GM12878 (cell line): ENCODE measurements around the gene NFYC. TPM values are rescaled to one million over a fixed set of nuclear protein-coding genes. Genes with fewer than 3 reads are reported as not detected.
A peak's percentile ranks its signal among the peaks of the same experiment; 100 is the strongest.

Source experiments
- ATAC-seq: fragments of 200-7000 bp; cut with Tn5 transposase; 3 replicates; pipeline ENCODE4 v1.9.1; 2020; ENCODE audit warnings: mild to moderate bottlenecking, moderate library complexity
- BruUV-seq: library from RNA; stranded (reverse); fragments of 400-500 nt; replicated peaks from 2 replicates; lab custom pipeline; 2021; lab: Mats Ljungman, UMichigan
- CTCF ChIA-PET: fragments of 300-600 bp; sonication (Branson Sonifier 250); formaldehyde crosslinking; extraction: SDS; loops from one replicate; lab custom pipeline; 2021; ENCODE audit warnings: inconsistent platforms; lab: Yijun Ruan, JAX
- POLR2A ChIA-PET: fragments of 350-600 bp; formaldehyde crosslinking; extraction: SDS; loops from one replicate; lab custom pipeline; 2021; ENCODE audit warnings: inconsistent platforms; lab: Charles Lee
- RAD21 ChIA-PET: fragments of 300-600 bp; sonication (Branson Sonifier 250); formaldehyde crosslinking; loops from one replicate; lab custom pipeline; 2023; ENCODE audit warnings: antibody characterized with exemption; ENCODE audit not compliant: unreplicated experiment; lab: Charles Lee
- SMC1A ChIA-PET: fragments of 300-600 bp; sonication (Branson Sonifier 250); formaldehyde crosslinking; loops from one replicate; lab custom pipeline; 2023; ENCODE audit not compliant: unreplicated experiment, uncharacterized antibody; lab: Charles Lee
- DNase-seq: peaks from one replicate; pipeline ENCODE4 v3.0.0-alpha.2; 2011; ENCODE audit warnings: low read depth, low spot score
- FAIRE-seq: peaks from 3 replicates; lab custom pipeline; 2011; peaks lifted over from hg19 to GRCh38; lab: Jason Lieb, UNC
- H2AFZ ChIP-seq: 2 replicates; pipeline ENCODE4 v1.6.0; 2011; ENCODE audit warnings: low read depth, low read length, control low read depth; ENCODE audit not compliant: control insufficient read depth
- H3K27ac ChIP-seq: 2 replicates; pipeline ENCODE4 v1.5.1; 2011; ENCODE audit warnings: control low read depth; ENCODE audit not compliant: control insufficient read depth, insufficient read depth
- H3K27me3 ChIP-seq, 2 experiments: replicated peaks in 1 of 2; 2 replicates each; pipeline versions ENCODE4 v1.6.0 to v1.6.1; 2011; ENCODE audit warnings: low read length in 1 of 2; ENCODE audit not compliant: control insufficient read depth in 2 of 2, insufficient read depth in 2 of 2
- H3K36me3 ChIP-seq, 2 experiments: 2 replicates each; pipeline ENCODE4 v1.5.1; 2011; ENCODE audit warnings: low read length in 1 of 2; ENCODE audit not compliant: control insufficient read depth in 2 of 2, insufficient read depth in 2 of 2
- H3K4me1 ChIP-seq: 2 replicates; pipeline ENCODE4 v1.6.1; 2011; ENCODE audit warnings: mild to moderate bottlenecking, low read length, moderate library complexity, mixed read lengths; ENCODE audit not compliant: control insufficient read depth, insufficient read depth
- H3K4me2 ChIP-seq: 2 replicates; pipeline ENCODE4 v1.6.0; 2011; ENCODE audit warnings: control low read depth; ENCODE audit not compliant: control insufficient read depth, insufficient read depth
- H3K4me3 ChIP-seq: fragments of 200-600 bp; sonication (generic); 2 replicates; pipeline ENCODE4 v1.5.1; 2016
- H3K79me2 ChIP-seq: 2 replicates; pipeline ENCODE4 v1.6.0; 2011; ENCODE audit warnings: low read length; ENCODE audit not compliant: control insufficient read depth, insufficient read depth
- H3K9ac ChIP-seq: 2 replicates; pipeline ENCODE4 v1.8.0; 2011; ENCODE audit warnings: low read length, control low read depth, mixed read lengths; ENCODE audit not compliant: control insufficient read depth, insufficient read depth
- H3K9me3 ChIP-seq: replicated peaks from 3 replicates; pipeline ENCODE4 v1.5.1; 2011; ENCODE audit warnings: mild to moderate bottlenecking, low read length; ENCODE audit not compliant: control insufficient read depth, insufficient read depth
- H4K20me1 ChIP-seq: 2 replicates; pipeline ENCODE4 v1.6.0; 2011; ENCODE audit not compliant: control insufficient read depth, insufficient read depth
- BCL3 ChIP-seq: IDR thresholded peaks from 2 replicates; pipeline ENCODE4 v1.6.1; 2011; ENCODE audit warnings: borderline replicate concordance, low read depth, mild to moderate bottlenecking, moderate library complexity, low read length; ENCODE audit not compliant: insufficient read depth, poor library complexity, severe bottlenecking
- EP300 ChIP-seq, 2 experiments: fragments of 150-350 bp in 1 of 2; IDR thresholded peaks; 2 replicates each; pipeline ENCODE4 v1.6.1; 2011 to 2012; ENCODE audit warnings: low read depth in 2 of 2, low read length in 2 of 2, borderline replicate concordance in 1 of 2, improper control_type of control experiment in 1 of 2, inconsistent platforms in 1 of 2; ENCODE audit not compliant: control insufficient read depth in 1 of 2
- ETV6 ChIP-seq, 2 experiments: fragments of 450-650 bp in 1 of 2; IDR thresholded peaks in 1 of 2; conservative IDR thresholded peaks in 1 of 2; 2 replicates each; pipeline ENCODE4 v1.6.1; 2014; ENCODE audit warnings: antibody characterized with exemption in 1 of 2, borderline replicate concordance in 1 of 2, low read depth in 1 of 2, mild to moderate bottlenecking in 1 of 2, moderate library complexity in 1 of 2
- FOS ChIP-seq: IDR thresholded peaks from 3 replicates; pipeline ENCODE4 v1.6.1; 2011; ENCODE audit warnings: borderline replicate concordance; ENCODE audit not compliant: insufficient read length; ENCODE audit errors: extremely low read depth
- HSF1 ChIP-seq: fragments of 150-350 bp; IDR thresholded peaks from 2 replicates; pipeline ENCODE4 v1.6.1; 2014; ENCODE audit warnings: mild to moderate bottlenecking, low read depth, low read length
- IKZF1 ChIP-seq: fragments of 450-650 bp; conservative IDR thresholded peaks from 2 replicates; pipeline ENCODE4 v1.6.1; 2017; ENCODE audit warnings: antibody characterized with exemption, mild to moderate bottlenecking
- NRF1 ChIP-seq: conservative IDR thresholded peaks from 2 replicates; pipeline ENCODE4 v1.6.1; 2011; ENCODE audit warnings: mild to moderate bottlenecking, low read depth, low read length, improper control_type of control experiment
- RAD51 ChIP-seq: fragments of 450-650 bp; IDR thresholded peaks from 2 replicates; pipeline ENCODE4 v1.6.1; 2016; ENCODE audit warnings: moderate library complexity, mild to moderate bottlenecking, inconsistent platforms
- SIX5 ChIP-seq: IDR thresholded peaks from 2 replicates; pipeline ENCODE4 v1.6.1; 2011; ENCODE audit warnings: mild to moderate bottlenecking, low read depth, low read length, moderate library complexity; ENCODE audit not compliant: severe bottlenecking
- SP1 ChIP-seq: IDR thresholded peaks from one replicate; pipeline ENCODE4 v1.6.1; 2011; ENCODE audit warnings: low read depth, low read length
- USF1 ChIP-seq: IDR thresholded peaks from 2 replicates; pipeline ENCODE4 v1.6.1; 2011; ENCODE audit warnings: borderline replicate concordance, low read depth, mild to moderate bottlenecking, moderate library complexity, mixed read lengths, low read length; ENCODE audit not compliant: insufficient read depth; ENCODE audit errors: extremely low read length
- WRNIP1 ChIP-seq: IDR thresholded peaks from 2 replicates; pipeline ENCODE4 v1.6.1; 2011; ENCODE audit warnings: low read depth, low read length, improper control_type of control experiment, borderline replicate concordance
- ZBTB11 ChIP-seq: fragments of 450-650 bp; formaldehyde crosslinking; IDR thresholded peaks from 2 replicates; pipeline ENCODE4 v1.5.0; 2022; ENCODE audit warnings: mild to moderate bottlenecking, missing genetic modification characterization
- ZSCAN29 ChIP-seq: fragments of 450-650 bp; IDR thresholded peaks from 2 replicates; pipeline ENCODE4 v1.6.1; 2017; ENCODE audit warnings: mild to moderate bottlenecking, moderate library complexity
- WGBS: methylation state at CpG from one replicate; pipeline ENCODE4 v1.1.6; 2016; ENCODE audit warnings: low lambda C conversion rate; ENCODE audit not compliant: insufficient replicate concordance, insufficient coverage; ENCODE audit errors: missing lambda C conversion rate; 5-methylcytosine and 5-hydroxymethylcytosine counted together
- in situ Hi-C: fragments of 300-500 bp; cut with MboI; formaldehyde crosslinking; loops from 9 replicates; pipeline ENCODE4 v1.14.3; 2018; ENCODE audit warnings: mixed read lengths
- intact Hi-C: fragments of 100-400 bp; cut with micrococcal nuclease; formaldehyde crosslinking; loops from one replicate; pipeline ENCODE4 v1.14.2; 2022; ENCODE audit not compliant: unreplicated experiment
- polyA plus RNA-seq, 11 experiments: library from polyadenylated mRNA; depleted of rRNA in 4 of 11; unstranded in 6 of 11; stranded (reverse) in 5 of 11; fragments of >200 nt; fragmentation: Nextera tagmentation in 4 of 11; fragmentation: Illumina TruSeq in 1 of 11; extraction: Ambion mirVana in 4 of 11; extraction: Trizol in 1 of 11; gene quantifications; 1 replicate in 1 of 11; 2 replicates in 10 of 11; pipeline versions ENCODE4 v1.2.1 to v1.2.3, GENCODE V29; 2011 to 2016; ENCODE audit warnings: inconsistent platforms in 2 of 11, missing spikeins in 2 of 11, low read depth in 1 of 11
- total RNA-seq, 4 experiments: library from RNA; depleted of rRNA in 3 of 4; stranded (reverse); fragments of >200 nt in 3 of 4; fragmentation: Illumina TruSeq in 1 of 4; extraction: Trizol in 1 of 4; gene quantifications; 2 replicates each; pipeline versions ENCODE4 v1.2.1 to v1.2.3, GENCODE V29; 2013 to 2021

Gene NFYC
- total and polyA plus RNA-seq, 10 of the 15 experiments (the other 5 are each of a cell fraction or from before 2014, with no cell fraction given), result 4.3 to 84.2 (median 58.3) TPM

- in situ Hi-C loops, result no loop called here
These were observed 958 bp downstream of the NFYC start for GRCh38 chr1:40692429-40692895.

More at GRCh38 chr1:40692429-40692895, 958 bp downstream of the NFYC start:
- no peak; the same call in 2 of the 3 replicates for ATAC-seq
- ChIA-PET CTCF (interaction anchor here (0.7 to 4.8 kb wide), 13 partner anchors 11 to 450 kb away, joined by 3 to 51 read pairs (median 5); no protein-coding TSS in a partner anchor), SMC1A (interaction anchor here (0.9 to 8.4 kb wide), 15 partner anchors 9 to 82 kb away, joined by 3 to 115 read pairs (median 7); no protein-coding TSS in a partner anchor), RAD21 (interaction anchor here (0.7 to 6.5 kb wide), 15 partner anchors 10 to 308 kb away, joined by 3 to 89 read pairs (median 4); no protein-coding TSS in a partner anchor), POLR2A (interaction anchor here (0.6 to 8.1 kb wide), 13 partner anchors 10 to 242 kb away, joined by 3 to 244 read pairs (median 4); partner anchors contain the start of gene ZFP69B)
- no peak for FAIRE-seq
- Histone ChIP-seq H3K9me3 (no peaks in the 10 kb centered on the region), H4K20me1 (no peaks in the 10 kb centered on the region), H3K36me3 (no peaks in the 10 kb centered on the region; a peak in 1 of 4 replicates), H3K4me3 (peak overlapping the region; percentile 95), H2AFZ (peak overlapping the region; percentile 70), H3K9ac (peak overlapping the region; percentile 99), H3K79me2 (peaks cover 70% of the 10 kb centered on the region), H3K27ac (peak overlapping the region; percentile 98), H3K4me2 (peak overlapping the region; percentile 86), H3K27me3 (no peaks in the 10 kb centered on the region), H3K4me1 (peaks cover 37% of the 10 kb centered on the region)
- DNase-seq, result no peak
- TSS peak; percentile 59 for BruUV-seq
- intact Hi-C loops, result loop anchor here (5.0 kb wide), 1 partner anchor 60 kb away; no protein-coding TSS in a partner anchor
- under 1% methylated on average over 9 of the region's 9 CpGs for WGBS
- no peak for TF ChIP-seq SP1
- no peak for TF ChIP-seq HSF1
- no peak for TF ChIP-seq ZSCAN29
- no peak for TF ChIP-seq FOS
- no peak for TF ChIP-seq ZBTB11 (CRISPR knock-in tag)
- no peak for TF ChIP-seq IKZF1
- TF ChIP-seq BCL3, result no peak
- no peak for TF ChIP-seq ETV6 (conservative IDR thresholded peaks at IDR 0.05 in 1 of 2, IDR thresholded peaks at IDR 0.05 in 1 of 2; ENCODE audit: borderline replicate concordance in 1 of 2, low read depth in 1 of 2)
- TF ChIP-seq RAD51, result peak; percentile 51; the same call in 1 of the 2 replicates
- TF ChIP-seq NRF1, result no peak
- TF ChIP-seq SIX5, result no peak
- TF ChIP-seq USF1, result peak; percentile 52
- TF ChIP-seq WRNIP1, result no peak
- TF ChIP-seq EP300 (IDR thresholded peaks at IDR 0.05; ENCODE audit: borderline replicate concordance in 1 of 2, control insufficient read depth in 1 of 2, low read depth in 2 of 2, low read length in 2 of 2), result no peak
